KMS-11 (cell line): ENCODE results near the gene TP53I11.

ENCODE experiments used
- H2AFZ ChIP-seq: fragments of 200-600 bp; sonication (generic); 2 replicates; pipeline ENCODE4 v1.6.1; 2016; ENCODE audit warnings: antibody characterized with exemption, mixed run types, low read depth
- H3K27ac ChIP-seq: fragments of 200-600 bp; sonication (generic); 2 replicates; pipeline ENCODE4 v1.6.1; 2016; ENCODE audit warnings: mild to moderate bottlenecking, mixed run types
- H3K27me3 ChIP-seq: fragments of 200-600 bp; sonication (generic); 2 replicates; pipeline ENCODE4 v1.6.1; 2017; ENCODE audit warnings: mild to moderate bottlenecking, low read depth, mixed run types, moderate library complexity; ENCODE audit not compliant: insufficient read depth
- H3K36me3 ChIP-seq: fragments of 200-600 bp; sonication (generic); 2 replicates; pipeline ENCODE4 v1.6.1; 2017; ENCODE audit warnings: mild to moderate bottlenecking, mixed run types; ENCODE audit not compliant: insufficient read depth
- H3K4me1 ChIP-seq: fragments of 200-600 bp; sonication (generic); 2 replicates; pipeline ENCODE4 v1.6.1; 2016; ENCODE audit warnings: mild to moderate bottlenecking, low read depth, mixed run types; ENCODE audit not compliant: poor library complexity, severe bottlenecking
- H3K4me2 ChIP-seq: fragments of 200-600 bp; sonication (generic); 2 replicates; pipeline ENCODE4 v1.7.0; 2016; ENCODE audit warnings: mild to moderate bottlenecking, mixed run types
- H3K4me3 ChIP-seq: fragments of 200-600 bp; sonication (generic); IDR thresholded peaks from 2 replicates; pipeline ENCODE4 v1.6.1; 2017; ENCODE audit warnings: low read depth, low read length, mixed read lengths; ENCODE audit not compliant: insufficient read depth
- H3K79me2 ChIP-seq: fragments of 200-600 bp; sonication (generic); 2 replicates; pipeline ENCODE4 v1.6.1; 2016; ENCODE audit warnings: low read depth, mixed run types; ENCODE audit not compliant: insufficient read depth
- H3K9ac ChIP-seq: fragments of 200-600 bp; sonication (generic); 2 replicates; pipeline ENCODE4 v1.6.1; 2016; ENCODE audit warnings: mild to moderate bottlenecking, mixed run types
- H4K20me1 ChIP-seq: fragments of 200-600 bp; sonication (generic); 2 replicates; pipeline ENCODE4 v1.6.1; 2016; ENCODE audit warnings: mild to moderate bottlenecking, mixed run types; ENCODE audit not compliant: insufficient read depth
- CTCF ChIP-seq: fragments of 200-600 bp; sonication (generic); conservative IDR thresholded peaks from 2 replicates; pipeline ENCODE4 v1.6.1; 2017; ENCODE audit warnings: low read depth, mild to moderate bottlenecking, antibody characterized with exemption, low read length, moderate library complexity, mixed read lengths

TP53I11 gene

GRCh38 chr11:44994753-44995152 is 44.1 kb upstream of the TP53I11 start:
- no peaks in the 10 kb centered on the region for H3K4me1 ChIP-seq

GRCh38 chr11:44993971-44994704 is 43.5 kb upstream of the TP53I11 start:
- Histone ChIP-seq H3K4me3 (no peak overlapping the region), H2AFZ (no peak overlapping the region), H3K4me2 (no peak overlapping the region), H3K4me1 (no peaks in the 10 kb centered on the region), H3K27ac (no peak overlapping the region), H3K79me2 (no peaks in the 10 kb centered on the region), H4K20me1 (no peaks in the 10 kb centered on the region), H3K9ac (no peak overlapping the region), H3K27me3 (no peaks in the 10 kb centered on the region), H3K36me3 (no peaks in the 10 kb centered on the region)
- TF ChIP-seq CTCF = no peak

More at GRCh38 chr11:44994753-44995152, 44.1 kb upstream of the TP53I11 start:
- Histone ChIP-seq H4K20me1 (no peaks in the 10 kb centered on the region), H3K27ac (no peak overlapping the region), H3K36me3 (no peaks in the 10 kb centered on the region), H3K27me3 (no peaks in the 10 kb centered on the region), H3K9ac (no peak overlapping the region), H3K79me2 (no peaks in the 10 kb centered on the region), H3K4me2 (no peak overlapping the region), H2AFZ (no peak overlapping the region), H3K4me3 (no peak overlapping the region)
- TF ChIP-seq CTCF = no peak

- Histone ChIP-seq H3K4me2 (no peak overlapping the region), H3K36me3 (no peaks in the 10 kb centered on the region), H3K4me3 (no peak overlapping the region), H4K20me1 (no peaks in the 10 kb centered on the region), H3K79me2 (no peaks in the 10 kb centered on the region), H3K27me3 (no peaks in the 10 kb centered on the region), H2AFZ (no peak overlapping the region), H3K9ac (no peak overlapping the region), H3K27ac (no peak overlapping the region), H3K4me1 (no peaks in the 10 kb centered on the region)
- no peak for TF ChIP-seq CTCF
Measured at GRCh38 chr11:44992774-44993173, 42.1 kb upstream of the TP53I11 start.

- Histone ChIP-seq H3K36me3 (no peaks in the 10 kb centered on the region), H4K20me1 (no peaks in the 10 kb centered on the region), H3K4me3 (no peak overlapping the region), H2AFZ (no peak overlapping the region), H3K79me2 (no peaks in the 10 kb centered on the region), H3K4me1 (no peaks in the 10 kb centered on the region), H3K4me2 (no peak overlapping the region), H3K27me3 (no peaks in the 10 kb centered on the region), H3K27ac (no peak overlapping the region), H3K9ac (no peak overlapping the region)
- no peak for TF ChIP-seq CTCF
Measured at GRCh38 chr11:44992181-44992582, 41.5 kb upstream of the TP53I11 start.
